H9 (cell line): Measurements from ENCODE around the gene P3H2. TPM values are rescaled to one million over a fixed set of nuclear protein-coding genes. Genes with fewer than 3 reads are reported as not detected.

ENCODE experiments used
- DNase-seq: peaks from one replicate; pipeline ENCODE4 v3.0.0-alpha.2; 2017
- H2AFZ ChIP-seq: one replicate; pipeline ENCODE4 v1.6.1; 2013; ENCODE audit warnings: mild to moderate bottlenecking, low read length, control low read depth, moderate library complexity
- H2AK5ac ChIP-seq: 2 replicates; pipeline ENCODE4 v1.6.1; 2013; ENCODE audit warnings: low read length, control low read depth, mixed read lengths; ENCODE audit not compliant: insufficient read length
- H2BK120ac ChIP-seq: one replicate; pipeline ENCODE4 v1.6.1; 2013; ENCODE audit warnings: low read depth, mild to moderate bottlenecking, low read length, control low read depth, inconsistent platforms; ENCODE audit not compliant: poor library complexity, severe bottlenecking
- H2BK12ac ChIP-seq: 2 replicates; pipeline ENCODE4 v1.6.1; 2013; ENCODE audit warnings: low read length, control low read depth, mixed read lengths, low read depth; ENCODE audit not compliant: insufficient read length
- H2BK15ac ChIP-seq: 2 replicates; pipeline ENCODE4 v1.6.1; 2013; ENCODE audit warnings: low read depth, low read length, control low read depth
- H2BK20ac ChIP-seq: one replicate; pipeline ENCODE4 v1.6.1; 2013; ENCODE audit warnings: low read depth, mild to moderate bottlenecking, low read length, control low read depth, inconsistent platforms; ENCODE audit not compliant: poor library complexity, severe bottlenecking
- H2BK5ac ChIP-seq: 2 replicates; pipeline ENCODE4 v1.6.1; 2013; ENCODE audit warnings: low read length, control low read depth, mixed read lengths; ENCODE audit not compliant: insufficient read length
- H3K14ac ChIP-seq: 2 replicates; pipeline ENCODE4 v1.6.1; 2013; ENCODE audit warnings: low read length, control low read depth; ENCODE audit not compliant: insufficient read depth
- H3K18ac ChIP-seq: 2 replicates; pipeline ENCODE4 v1.6.1; 2013; ENCODE audit warnings: low read depth, mild to moderate bottlenecking, mixed read lengths, low read length, control low read depth; ENCODE audit not compliant: insufficient read length
- H3K23ac ChIP-seq: 2 replicates; pipeline ENCODE4 v1.6.1; 2013; ENCODE audit warnings: low read length, control low read depth, mixed read lengths, low read depth; ENCODE audit not compliant: insufficient read length
- H3K23me2 ChIP-seq: 2 replicates; pipeline ENCODE4 v1.6.1; 2013; ENCODE audit warnings: low read depth, mild to moderate bottlenecking, mixed read lengths, low read length, control low read depth; ENCODE audit not compliant: insufficient read length, poor library complexity, severe bottlenecking
- H3K27ac ChIP-seq: 2 replicates; pipeline ENCODE4 v1.5.1; 2013; ENCODE audit warnings: low read length, control low read depth, mixed read lengths, low read depth; ENCODE audit not compliant: insufficient read length
- H3K27me3 ChIP-seq: 2 replicates; pipeline ENCODE4 v1.6.1; 2013; ENCODE audit warnings: low read length, control low read depth, inconsistent platforms; ENCODE audit not compliant: insufficient read depth
- H3K4ac ChIP-seq: 2 replicates; pipeline ENCODE4 v1.6.1; 2013; ENCODE audit warnings: low read depth, mild to moderate bottlenecking, control low read depth, inconsistent platforms, low read length, moderate library complexity
- H3K4me1 ChIP-seq: 2 replicates; pipeline ENCODE4 v1.6.1; 2013; ENCODE audit warnings: low read length, control low read depth, inconsistent platforms; ENCODE audit not compliant: insufficient read depth
- H3K4me2 ChIP-seq: 2 replicates; pipeline ENCODE4 v1.6.1; 2013; ENCODE audit warnings: low read length, control low read depth, mixed read lengths; ENCODE audit not compliant: insufficient read length, insufficient read depth
- H3K56ac ChIP-seq: 2 replicates; pipeline ENCODE4 v1.6.1; 2013; ENCODE audit warnings: low read depth, mild to moderate bottlenecking, mixed read lengths, low read length, control low read depth; ENCODE audit not compliant: insufficient read length
- H3K79me1 ChIP-seq: 2 replicates; pipeline ENCODE4 v1.6.1; 2013; ENCODE audit warnings: low read depth, mild to moderate bottlenecking, moderate library complexity, low read length, control low read depth, inconsistent platforms; ENCODE audit not compliant: insufficient read depth, poor library complexity, severe bottlenecking
- H3K79me2 ChIP-seq: 2 replicates; pipeline ENCODE4 v1.6.1; 2013; ENCODE audit warnings: low read length, control low read depth, inconsistent platforms; ENCODE audit not compliant: insufficient read depth
- H3K9ac ChIP-seq: 2 replicates; pipeline ENCODE4 v1.6.1; 2013; ENCODE audit warnings: low read length, control low read depth, mixed read lengths; ENCODE audit not compliant: insufficient read length; ENCODE audit errors: extremely low read depth
- H3K9me3 ChIP-seq: one replicate; pipeline ENCODE4 v1.6.1; 2013; ENCODE audit warnings: low read depth, low read length, inconsistent platforms; ENCODE audit not compliant: control insufficient read depth
- H3T11ph ChIP-seq: one replicate; pipeline ENCODE4 v1.6.1; 2013; ENCODE audit warnings: mild to moderate bottlenecking, low read length, control low read depth, inconsistent platforms
- H4K20me1 ChIP-seq: one replicate; pipeline ENCODE4 v1.6.1; 2013; ENCODE audit not compliant: control insufficient read depth, insufficient read length, insufficient read depth
- H4K5ac ChIP-seq: 2 replicates; pipeline ENCODE4 v1.6.1; 2013; ENCODE audit warnings: low read depth, mild to moderate bottlenecking, mixed read lengths, low read length, control low read depth; ENCODE audit not compliant: insufficient read length
- H4K8ac ChIP-seq: replicated peaks from 2 replicates; pipeline ENCODE4 v1.6.1; 2013; ENCODE audit warnings: low read length, control low read depth, mixed read lengths, low read depth; ENCODE audit not compliant: insufficient read length
- H4K91ac ChIP-seq: 2 replicates; pipeline ENCODE4 v1.6.1; 2013; ENCODE audit warnings: low read depth, mild to moderate bottlenecking, moderate library complexity, mixed read lengths, low read length, control low read depth; ENCODE audit not compliant: insufficient read length
- H3K27ac Mint-ChIP-seq, 3 experiments: 2 replicates in 2 of 3; 3 replicates in 1 of 3; pipeline ENCODE4 v1.8.0; 2020 to 2021; ENCODE audit warnings: mixed read lengths in 3 of 3, mild to moderate bottlenecking in 1 of 3, moderate library complexity in 1 of 3
- H3K27me3 Mint-ChIP-seq: 2 replicates; pipeline ENCODE4 v1.8.0; 2021; ENCODE audit warnings: low read depth, mild to moderate bottlenecking, moderate library complexity, mixed read lengths
- H3K36me3 Mint-ChIP-seq, 3 experiments: 2 replicates in 2 of 3; 3 replicates in 1 of 3; pipeline ENCODE4 v1.8.0; 2020 to 2021; ENCODE audit warnings: low read depth in 3 of 3, mixed read lengths in 3 of 3; ENCODE audit not compliant: insufficient read depth in 1 of 3
- H3K4me1 Mint-ChIP-seq, 2 experiments: 2 replicates each; pipeline ENCODE4 v1.8.0; 2020; ENCODE audit warnings: mixed read lengths in 2 of 2
- H3K4me3 Mint-ChIP-seq, 2 experiments: 2 replicates in 1 of 2; 3 replicates in 1 of 2; pipeline ENCODE4 v1.8.0; 2020 to 2021; ENCODE audit warnings: mild to moderate bottlenecking in 2 of 2, mixed read lengths in 2 of 2, moderate library complexity in 1 of 2
- H3K9me3 Mint-ChIP-seq, 2 experiments: 2 replicates in 1 of 2; 3 replicates in 1 of 2; pipeline ENCODE4 v1.8.0; 2020; ENCODE audit warnings: mild to moderate bottlenecking in 2 of 2, mixed read lengths in 2 of 2, moderate library complexity in 1 of 2
- CTCF ChIP-seq: fragments of 200-600 bp; sonication (generic); conservative IDR thresholded peaks from 3 replicates; pipeline ENCODE4 v1.8.0; 2021; ENCODE audit warnings: antibody characterized with exemption, mild to moderate bottlenecking
- WGBS: extraction: QIAGEN DNeasy Blood & Tissue Kit; methylation state at CpG from one replicate; pipeline ENCODE4 v1.1.7; 2013; ENCODE audit warnings: missing lambda C conversion rate, low lambda C conversion rate, mixed read lengths; ENCODE audit not compliant: insufficient read length; ENCODE audit errors: extremely low coverage; 5-methylcytosine and 5-hydroxymethylcytosine counted together
- total RNA-seq: library from RNA; stranded (reverse); gene quantifications from 2 replicates; pipeline ENCODE4 v1.2.1, GENCODE V29; 2021

The P3H2 gene
- total RNA-seq, 1 experiment from 2014 or later = 41.5 TPM

GRCh38 chr3:190131329-190131728 is 10.6 kb upstream of the P3H2 start:
- Histone ChIP-seq H3K23me2 (no peaks in the 10 kb centered on the region), H2BK5ac (no peak overlapping the region), H4K8ac (no peak overlapping the region), H3K4ac (no peak overlapping the region), H3K14ac (no peak overlapping the region), H3K56ac (no peak overlapping the region), H3K4me1 (no peaks in the 10 kb centered on the region), H2AFZ (no peak overlapping the region), H3K79me1 (no peaks in the 10 kb centered on the region), H2BK120ac (no peak overlapping the region), H3K4me2 (no peak overlapping the region), H3K79me2 (no peaks in the 10 kb centered on the region), H2BK15ac (no peak overlapping the region), H4K91ac (no peak overlapping the region), H2AK5ac (no peak overlapping the region), H3K27me3 (no peaks in the 10 kb centered on the region), H2BK12ac (no peak overlapping the region), H4K20me1 (no peaks in the 10 kb centered on the region), H4K5ac (no peak overlapping the region), H3T11ph (no peak overlapping the region), H3K9me3 (no peaks in the 10 kb centered on the region), H3K18ac (no peak overlapping the region), H3K9ac (no peak overlapping the region), H2BK20ac (no peak overlapping the region), H3K27ac (no peak overlapping the region), H3K23ac (no peak overlapping the region)
- no peak for DNase-seq
- Mint-ChIP-seq H3K27me3 (no peaks in the 10 kb centered on the region; the same call in 1 of the 2 replicates), H3K4me3 (no peak overlapping the region), H3K4me1 (peaks cover 27 to 39% of the 10 kb centered on the region in 2 experiments), H3K36me3 (no peaks in the 10 kb centered on the region; a peak in 1 of 7 replicates), H3K9me3 (no peaks in the 10 kb centered on the region), H3K27ac (no peak overlapping the region)
- WGBS = no CpG with 5 or more reads among the region's 4 CpGs
- TF ChIP-seq CTCF = no peak
